PC-3 (cell line): ENCODE results near the gene KCNIP2.

Experiments used
- EZH2phosphoT487 ChIP-seq: fragments of 300-600 bp; sonication (generic); IDR thresholded peaks from 2 replicates; pipeline ENCODE4 v1.6.1; 2018; ENCODE audit warnings: mild to moderate bottlenecking, antibody characterized with exemption, low read length, borderline replicate concordance
- TF ChIP-seq, protein P1 (sequence below): fragments of 300-600 bp; sonication (generic); conservative IDR thresholded peaks from 2 replicates; pipeline ENCODE4 v1.5.1; 2017; ENCODE audit warnings: antibody characterized with exemption, low read depth, mild to moderate bottlenecking, low read length

DNA sequence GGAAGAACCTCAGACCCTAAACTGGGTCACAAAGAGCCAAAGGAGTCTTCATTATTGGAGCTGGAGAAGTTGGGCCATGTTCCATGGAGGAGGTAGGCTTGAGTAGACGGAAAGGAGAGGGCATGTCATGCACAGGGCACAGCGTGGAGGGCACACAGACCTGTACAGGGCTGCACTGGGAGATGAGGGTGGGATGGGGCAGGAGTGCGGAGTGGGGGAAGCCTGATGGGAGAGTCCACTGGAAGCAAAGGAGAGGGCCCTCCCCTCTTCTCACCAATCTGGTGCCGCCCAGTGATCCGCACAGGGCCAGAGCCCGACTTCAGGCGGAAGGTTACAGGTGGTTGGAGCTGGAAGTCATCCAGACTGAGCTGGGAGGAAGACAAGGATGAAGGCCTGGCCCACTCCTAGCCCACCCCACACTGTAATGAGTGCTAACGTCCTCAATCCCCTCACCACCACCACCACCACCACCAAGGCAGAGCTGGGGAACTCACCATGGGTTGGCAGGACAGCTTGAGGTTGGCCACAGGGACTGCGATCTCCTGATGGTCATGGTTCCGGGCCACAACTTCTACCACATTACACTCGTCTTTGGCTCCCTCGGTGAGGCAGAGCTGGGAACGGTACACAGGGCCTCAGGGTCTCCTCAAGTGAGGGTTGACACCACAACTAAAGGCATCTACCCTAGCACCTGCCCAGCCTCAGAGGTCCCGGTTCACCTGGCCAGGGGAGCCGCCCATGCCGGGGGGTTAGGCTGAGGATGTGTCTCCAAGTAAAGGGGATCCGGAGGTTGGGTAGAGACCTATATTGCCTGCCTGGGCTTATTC is 61.4 kb downstream of the KCNIP2 start:
- TF ChIP-seq, protein P1, sequence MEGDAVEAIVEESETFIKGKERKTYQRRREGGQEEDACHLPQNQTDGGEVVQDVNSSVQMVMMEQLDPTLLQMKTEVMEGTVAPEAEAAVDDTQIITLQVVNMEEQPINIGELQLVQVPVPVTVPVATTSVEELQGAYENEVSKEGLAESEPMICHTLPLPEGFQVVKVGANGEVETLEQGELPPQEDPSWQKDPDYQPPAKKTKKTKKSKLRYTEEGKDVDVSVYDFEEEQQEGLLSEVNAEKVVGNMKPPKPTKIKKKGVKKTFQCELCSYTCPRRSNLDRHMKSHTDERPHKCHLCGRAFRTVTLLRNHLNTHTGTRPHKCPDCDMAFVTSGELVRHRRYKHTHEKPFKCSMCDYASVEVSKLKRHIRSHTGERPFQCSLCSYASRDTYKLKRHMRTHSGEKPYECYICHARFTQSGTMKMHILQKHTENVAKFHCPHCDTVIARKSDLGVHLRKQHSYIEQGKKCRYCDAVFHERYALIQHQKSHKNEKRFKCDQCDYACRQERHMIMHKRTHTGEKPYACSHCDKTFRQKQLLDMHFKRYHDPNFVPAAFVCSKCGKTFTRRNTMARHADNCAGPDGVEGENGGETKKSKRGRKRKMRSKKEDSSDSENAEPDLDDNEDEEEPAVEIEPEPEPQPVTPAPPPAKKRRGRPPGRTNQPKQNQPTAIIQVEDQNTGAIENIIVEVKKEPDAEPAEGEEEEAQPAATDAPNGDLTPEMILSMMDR, result no peak
- TF ChIP-seq EZH2phosphoT487, result no peak
